Peyer's patch (tissue), 4 donors: ENCODE results near the gene COL4A5.

Experiments
- CTCF ChIP-seq, 6 experiments: fragments of 450-650 bp in 4 of 6; fragments of 200-600 bp in 2 of 6; sonication (generic) in 1 of 6; IDR thresholded peaks; one replicate each; pipeline ENCODE4 v1.5.1; 2017 to 2019; ENCODE audit warnings: antibody characterized with exemption in 6 of 6, mild to moderate bottlenecking in 3 of 6, moderate library complexity in 1 of 6
- POLR2A ChIP-seq, 2 donors: fragments of 450-650 bp; IDR thresholded peaks; one replicate each; pipeline ENCODE4 v1.5.1; 2017; ENCODE audit warnings: antibody characterized with exemption in 2 of 2, mild to moderate bottlenecking in 2 of 2, moderate library complexity in 2 of 2

- TF ChIP-seq CTCF (IDR thresholded peaks at IDR 0.05) (no peak), POLR2A (IDR thresholded peaks at IDR 0.05) (no peak)
Measured at GRCh38 chrX:108396188-108396891, 43.3 kb upstream of the COL4A5 start.
